Neural cell (in vitro differentiated cells): ENCODE results near the gene TMEM259.

ENCODE experiments used
- CTCF ChIP-seq: fragments of 450-650 bp; IDR thresholded peaks from 2 replicates; pipeline ENCODE4 v1.5.1; 2014; ENCODE audit warnings: antibody characterized with exemption, mild to moderate bottlenecking, moderate library complexity; ENCODE audit not compliant: poor library complexity, severe bottlenecking
- EP300 ChIP-seq: fragments of 450-650 bp; conservative IDR thresholded peaks from 2 replicates; pipeline ENCODE4 v1.6.1; 2014; ENCODE audit warnings: antibody characterized with exemption, mild to moderate bottlenecking, moderate library complexity; ENCODE audit not compliant: poor library complexity, severe bottlenecking
- EZH2 ChIP-seq: fragments of 200-600, 300-800 bp; shearing (Covaris generic), sonication (generic); IDR thresholded peaks from 2 replicates; pipeline ENCODE4 v1.6.1; 2014; ENCODE audit warnings: antibody characterized with exemption, low read length, borderline replicate concordance, mild to moderate bottlenecking; ENCODE audit not compliant: insufficient read depth, poor library complexity, severe bottlenecking
- POLR2AphosphoS5 ChIP-seq: IDR thresholded peaks from 2 replicates; pipeline ENCODE4 v1.6.1; 2012
- RAD21 ChIP-seq: fragments of 450-650 bp; conservative IDR thresholded peaks from 2 replicates; pipeline ENCODE4 v1.6.1; 2014; ENCODE audit warnings: antibody characterized with exemption, mild to moderate bottlenecking, moderate library complexity
- TAF1 ChIP-seq: IDR thresholded peaks from 2 replicates; pipeline ENCODE4 v1.6.1; 2012; ENCODE audit warnings: low read depth
- TF ChIP-seq, protein P1 (sequence below): IDR thresholded peaks from 2 replicates; pipeline ENCODE4 v1.6.1; 2012; ENCODE audit warnings: borderline replicate concordance

DNA sequence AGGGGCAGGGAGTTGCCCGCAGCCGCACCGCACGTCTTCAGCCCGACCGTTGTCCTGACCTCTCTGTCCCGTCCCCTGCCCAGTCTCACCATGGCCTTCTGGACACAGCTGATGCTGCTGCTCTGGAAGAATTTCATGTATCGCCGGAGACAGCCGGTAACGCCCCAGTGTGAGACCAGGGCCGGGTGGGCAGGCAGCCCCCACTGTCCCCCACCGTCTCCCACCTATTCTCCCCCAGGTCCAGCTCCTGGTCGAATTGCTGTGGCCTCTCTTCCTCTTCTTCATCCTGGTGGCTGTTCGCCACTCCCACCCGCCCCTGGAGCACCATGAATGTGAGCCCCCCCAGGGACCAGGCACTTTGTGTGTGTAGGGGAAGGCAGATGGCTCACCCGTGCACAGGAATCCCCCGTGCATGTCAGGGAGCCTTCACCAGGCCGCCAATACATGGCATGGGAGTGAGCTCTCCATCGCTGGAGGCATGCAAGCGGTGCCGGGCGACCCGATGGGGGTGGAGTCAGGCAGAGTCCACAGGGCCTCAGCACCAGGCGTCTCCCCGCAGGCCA lies 20.4 kb upstream of the TMEM259 start:
- TF ChIP-seq CTCF, result no peak
- TF ChIP-seq, protein P1, sequence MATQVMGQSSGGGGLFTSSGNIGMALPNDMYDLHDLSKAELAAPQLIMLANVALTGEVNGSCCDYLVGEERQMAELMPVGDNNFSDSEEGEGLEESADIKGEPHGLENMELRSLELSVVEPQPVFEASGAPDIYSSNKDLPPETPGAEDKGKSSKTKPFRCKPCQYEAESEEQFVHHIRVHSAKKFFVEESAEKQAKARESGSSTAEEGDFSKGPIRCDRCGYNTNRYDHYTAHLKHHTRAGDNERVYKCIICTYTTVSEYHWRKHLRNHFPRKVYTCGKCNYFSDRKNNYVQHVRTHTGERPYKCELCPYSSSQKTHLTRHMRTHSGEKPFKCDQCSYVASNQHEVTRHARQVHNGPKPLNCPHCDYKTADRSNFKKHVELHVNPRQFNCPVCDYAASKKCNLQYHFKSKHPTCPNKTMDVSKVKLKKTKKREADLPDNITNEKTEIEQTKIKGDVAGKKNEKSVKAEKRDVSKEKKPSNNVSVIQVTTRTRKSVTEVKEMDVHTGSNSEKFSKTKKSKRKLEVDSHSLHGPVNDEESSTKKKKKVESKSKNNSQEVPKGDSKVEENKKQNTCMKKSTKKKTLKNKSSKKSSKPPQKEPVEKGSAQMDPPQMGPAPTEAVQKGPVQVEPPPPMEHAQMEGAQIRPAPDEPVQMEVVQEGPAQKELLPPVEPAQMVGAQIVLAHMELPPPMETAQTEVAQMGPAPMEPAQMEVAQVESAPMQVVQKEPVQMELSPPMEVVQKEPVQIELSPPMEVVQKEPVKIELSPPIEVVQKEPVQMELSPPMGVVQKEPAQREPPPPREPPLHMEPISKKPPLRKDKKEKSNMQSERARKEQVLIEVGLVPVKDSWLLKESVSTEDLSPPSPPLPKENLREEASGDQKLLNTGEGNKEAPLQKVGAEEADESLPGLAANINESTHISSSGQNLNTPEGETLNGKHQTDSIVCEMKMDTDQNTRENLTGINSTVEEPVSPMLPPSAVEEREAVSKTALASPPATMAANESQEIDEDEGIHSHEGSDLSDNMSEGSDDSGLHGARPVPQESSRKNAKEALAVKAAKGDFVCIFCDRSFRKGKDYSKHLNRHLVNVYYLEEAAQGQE, result no peak
- no peak for TF ChIP-seq EZH2
- no peak for TF ChIP-seq RAD21
- TF ChIP-seq POLR2AphosphoS5, result no peak
- TF ChIP-seq EP300, result no peak
- no peak for TF ChIP-seq TAF1
